H9 (cell line): Measurements from ENCODE around the gene KREMEN2. TPM values are rescaled to one million over a fixed set of nuclear protein-coding genes. Genes with fewer than 3 reads are reported as not detected.

ENCODE experiments used
- DNase-seq: peaks from one replicate; pipeline ENCODE4 v3.0.0-alpha.2; 2017
- H2AFZ ChIP-seq: one replicate; pipeline ENCODE4 v1.6.1; 2013; ENCODE audit warnings: mild to moderate bottlenecking, low read length, control low read depth, moderate library complexity
- H2AK5ac ChIP-seq: 2 replicates; pipeline ENCODE4 v1.6.1; 2013; ENCODE audit warnings: low read length, control low read depth, mixed read lengths; ENCODE audit not compliant: insufficient read length
- H2BK120ac ChIP-seq: one replicate; pipeline ENCODE4 v1.6.1; 2013; ENCODE audit warnings: low read depth, mild to moderate bottlenecking, low read length, control low read depth, inconsistent platforms; ENCODE audit not compliant: poor library complexity, severe bottlenecking
- H2BK12ac ChIP-seq: 2 replicates; pipeline ENCODE4 v1.6.1; 2013; ENCODE audit warnings: low read length, control low read depth, mixed read lengths, low read depth; ENCODE audit not compliant: insufficient read length
- H2BK15ac ChIP-seq: 2 replicates; pipeline ENCODE4 v1.6.1; 2013; ENCODE audit warnings: low read depth, low read length, control low read depth
- H2BK20ac ChIP-seq: one replicate; pipeline ENCODE4 v1.6.1; 2013; ENCODE audit warnings: low read depth, mild to moderate bottlenecking, low read length, control low read depth, inconsistent platforms; ENCODE audit not compliant: poor library complexity, severe bottlenecking
- H2BK5ac ChIP-seq: 2 replicates; pipeline ENCODE4 v1.6.1; 2013; ENCODE audit warnings: low read length, control low read depth, mixed read lengths; ENCODE audit not compliant: insufficient read length
- H3K14ac ChIP-seq: 2 replicates; pipeline ENCODE4 v1.6.1; 2013; ENCODE audit warnings: low read length, control low read depth; ENCODE audit not compliant: insufficient read depth
- H3K18ac ChIP-seq: 2 replicates; pipeline ENCODE4 v1.6.1; 2013; ENCODE audit warnings: low read depth, mild to moderate bottlenecking, mixed read lengths, low read length, control low read depth; ENCODE audit not compliant: insufficient read length
- H3K23ac ChIP-seq: 2 replicates; pipeline ENCODE4 v1.6.1; 2013; ENCODE audit warnings: low read length, control low read depth, mixed read lengths, low read depth; ENCODE audit not compliant: insufficient read length
- H3K23me2 ChIP-seq: 2 replicates; pipeline ENCODE4 v1.6.1; 2013; ENCODE audit warnings: low read depth, mild to moderate bottlenecking, mixed read lengths, low read length, control low read depth; ENCODE audit not compliant: insufficient read length, poor library complexity, severe bottlenecking
- H3K27ac ChIP-seq: 2 replicates; pipeline ENCODE4 v1.5.1; 2013; ENCODE audit warnings: low read length, control low read depth, mixed read lengths, low read depth; ENCODE audit not compliant: insufficient read length
- H3K27me3 ChIP-seq: 2 replicates; pipeline ENCODE4 v1.6.1; 2013; ENCODE audit warnings: low read length, control low read depth, inconsistent platforms; ENCODE audit not compliant: insufficient read depth
- H3K4ac ChIP-seq: 2 replicates; pipeline ENCODE4 v1.6.1; 2013; ENCODE audit warnings: low read depth, mild to moderate bottlenecking, control low read depth, inconsistent platforms, low read length, moderate library complexity
- H3K4me1 ChIP-seq: 2 replicates; pipeline ENCODE4 v1.6.1; 2013; ENCODE audit warnings: low read length, control low read depth, inconsistent platforms; ENCODE audit not compliant: insufficient read depth
- H3K4me2 ChIP-seq: 2 replicates; pipeline ENCODE4 v1.6.1; 2013; ENCODE audit warnings: low read length, control low read depth, mixed read lengths; ENCODE audit not compliant: insufficient read length, insufficient read depth
- H3K56ac ChIP-seq: 2 replicates; pipeline ENCODE4 v1.6.1; 2013; ENCODE audit warnings: low read depth, mild to moderate bottlenecking, mixed read lengths, low read length, control low read depth; ENCODE audit not compliant: insufficient read length
- H3K79me1 ChIP-seq: 2 replicates; pipeline ENCODE4 v1.6.1; 2013; ENCODE audit warnings: low read depth, mild to moderate bottlenecking, moderate library complexity, low read length, control low read depth, inconsistent platforms; ENCODE audit not compliant: insufficient read depth, poor library complexity, severe bottlenecking
- H3K79me2 ChIP-seq: 2 replicates; pipeline ENCODE4 v1.6.1; 2013; ENCODE audit warnings: low read length, control low read depth, inconsistent platforms; ENCODE audit not compliant: insufficient read depth
- H3K9ac ChIP-seq: 2 replicates; pipeline ENCODE4 v1.6.1; 2013; ENCODE audit warnings: low read length, control low read depth, mixed read lengths; ENCODE audit not compliant: insufficient read length; ENCODE audit errors: extremely low read depth
- H3K9me3 ChIP-seq: one replicate; pipeline ENCODE4 v1.6.1; 2013; ENCODE audit warnings: low read depth, low read length, inconsistent platforms; ENCODE audit not compliant: control insufficient read depth
- H3T11ph ChIP-seq: one replicate; pipeline ENCODE4 v1.6.1; 2013; ENCODE audit warnings: mild to moderate bottlenecking, low read length, control low read depth, inconsistent platforms
- H4K20me1 ChIP-seq: one replicate; pipeline ENCODE4 v1.6.1; 2013; ENCODE audit not compliant: control insufficient read depth, insufficient read length, insufficient read depth
- H4K5ac ChIP-seq: 2 replicates; pipeline ENCODE4 v1.6.1; 2013; ENCODE audit warnings: low read depth, mild to moderate bottlenecking, mixed read lengths, low read length, control low read depth; ENCODE audit not compliant: insufficient read length
- H4K8ac ChIP-seq: replicated peaks from 2 replicates; pipeline ENCODE4 v1.6.1; 2013; ENCODE audit warnings: low read length, control low read depth, mixed read lengths, low read depth; ENCODE audit not compliant: insufficient read length
- H4K91ac ChIP-seq: 2 replicates; pipeline ENCODE4 v1.6.1; 2013; ENCODE audit warnings: low read depth, mild to moderate bottlenecking, moderate library complexity, mixed read lengths, low read length, control low read depth; ENCODE audit not compliant: insufficient read length
- H3K27ac Mint-ChIP-seq, 3 experiments: 2 replicates in 2 of 3; 3 replicates in 1 of 3; pipeline ENCODE4 v1.8.0; 2020 to 2021; ENCODE audit warnings: mixed read lengths in 3 of 3, mild to moderate bottlenecking in 1 of 3, moderate library complexity in 1 of 3
- H3K27me3 Mint-ChIP-seq: 2 replicates; pipeline ENCODE4 v1.8.0; 2021; ENCODE audit warnings: low read depth, mild to moderate bottlenecking, moderate library complexity, mixed read lengths
- H3K36me3 Mint-ChIP-seq, 3 experiments: 2 replicates in 2 of 3; 3 replicates in 1 of 3; pipeline ENCODE4 v1.8.0; 2020 to 2021; ENCODE audit warnings: low read depth in 3 of 3, mixed read lengths in 3 of 3; ENCODE audit not compliant: insufficient read depth in 1 of 3
- H3K4me1 Mint-ChIP-seq, 2 experiments: 2 replicates each; pipeline ENCODE4 v1.8.0; 2020; ENCODE audit warnings: mixed read lengths in 2 of 2
- H3K4me3 Mint-ChIP-seq, 2 experiments: 2 replicates in 1 of 2; 3 replicates in 1 of 2; pipeline ENCODE4 v1.8.0; 2020 to 2021; ENCODE audit warnings: mild to moderate bottlenecking in 2 of 2, mixed read lengths in 2 of 2, moderate library complexity in 1 of 2
- H3K9me3 Mint-ChIP-seq, 2 experiments: 2 replicates in 1 of 2; 3 replicates in 1 of 2; pipeline ENCODE4 v1.8.0; 2020; ENCODE audit warnings: mild to moderate bottlenecking in 2 of 2, mixed read lengths in 2 of 2, moderate library complexity in 1 of 2
- CTCF ChIP-seq: fragments of 200-600 bp; sonication (generic); conservative IDR thresholded peaks from 3 replicates; pipeline ENCODE4 v1.8.0; 2021; ENCODE audit warnings: antibody characterized with exemption, mild to moderate bottlenecking
- WGBS: extraction: QIAGEN DNeasy Blood & Tissue Kit; methylation state at CpG from one replicate; pipeline ENCODE4 v1.1.7; 2013; ENCODE audit warnings: missing lambda C conversion rate, low lambda C conversion rate, mixed read lengths; ENCODE audit not compliant: insufficient read length; ENCODE audit errors: extremely low coverage; 5-methylcytosine and 5-hydroxymethylcytosine counted together
- total RNA-seq: library from RNA; stranded (reverse); gene quantifications from 2 replicates; pipeline ENCODE4 v1.2.1, GENCODE V29; 2021

KREMEN2 gene
- total RNA-seq, 1 experiment from 2014 or later: 12.8 TPM

- no peak overlapping the region for H3K4me3 Mint-ChIP-seq
- H3K4ac ChIP-seq: no peak overlapping the region
- H4K5ac ChIP-seq: no peak overlapping the region
These were observed 28.5 kb downstream of the KREMEN2 start for GRCh38 chr16:2992383-2993081.

More at GRCh38 chr16:2992383-2993081, 28.5 kb downstream of the KREMEN2 start:
- H2BK120ac ChIP-seq: no peak overlapping the region
- no peak overlapping the region for H4K8ac ChIP-seq
- no peaks in the 10 kb centered on the region for H3K79me1 ChIP-seq
- no peak overlapping the region for H2BK12ac ChIP-seq
- peaks cover 4% of the 10 kb centered on the region for H3K27me3 Mint-ChIP-seq
- H2BK15ac ChIP-seq: no peak overlapping the region
- DNase-seq: no peak
- H3K27ac ChIP-seq: no peak overlapping the region
- no peaks in the 10 kb centered on the region for H3K9me3 Mint-ChIP-seq
- H2BK20ac ChIP-seq: no peak overlapping the region
- no peaks in the 10 kb centered on the region for H3K36me3 Mint-ChIP-seq
- no peak overlapping the region for H3K4me2 ChIP-seq
- no peak overlapping the region for H2AFZ ChIP-seq
- H3K14ac ChIP-seq: no peak overlapping the region
- H4K91ac ChIP-seq: no peak overlapping the region
- H3K18ac ChIP-seq: no peak overlapping the region
- WGBS: no CpG with 5 or more reads among the region's 14 CpGs
- peaks cover 11 to 56% of the 10 kb centered on the region in 2 experiments for H3K4me1 Mint-ChIP-seq
- H3K56ac ChIP-seq: no peak overlapping the region
- H3K27ac Mint-ChIP-seq: peak overlapping the region in 1 of 3 experiments; percentile 76; a peak in 2 of 7 replicates
- TF ChIP-seq CTCF: no peak
- H4K20me1 ChIP-seq: peaks cover 2% of the 10 kb centered on the region
- H3K9me3 ChIP-seq: no peaks in the 10 kb centered on the region
- no peaks in the 10 kb centered on the region; the same call in 1 of the 2 replicates for H3K4me1 ChIP-seq
- no peak overlapping the region for H3T11ph ChIP-seq
- H2BK5ac ChIP-seq: no peak overlapping the region
- no peaks in the 10 kb centered on the region for H3K79me2 ChIP-seq
- H3K27me3 ChIP-seq: no peaks in the 10 kb centered on the region
- H2AK5ac ChIP-seq: no peak overlapping the region
- H3K23me2 ChIP-seq: no peaks in the 10 kb centered on the region
- H3K9ac ChIP-seq: no peak overlapping the region
- no peak overlapping the region for H3K23ac ChIP-seq
